SK-N-MC (cell line): ENCODE results near the gene OBSCN.

ENCODE experiments used
- EZH2 ChIP-seq: fragments of 200-600 bp; sonication (generic); IDR thresholded peaks from one replicate; pipeline ENCODE4 v1.6.1; 2017; ENCODE audit warnings: antibody characterized with exemption
- FOXP2 ChIP-seq: optimal IDR thresholded peaks from 2 replicates; pipeline ENCODE3; 2011; ENCODE audit warnings: mild to moderate bottlenecking, moderate library complexity; ENCODE audit not compliant: insufficient read depth; ENCODE audit errors: extremely low read length, control extremely low read depth
- POLR2AphosphoS5 ChIP-seq: IDR thresholded peaks from 2 replicates; pipeline ENCODE4 v1.6.1; 2012; ENCODE audit warnings: mild to moderate bottlenecking, low read depth, low read length, borderline replicate concordance

DNA sequence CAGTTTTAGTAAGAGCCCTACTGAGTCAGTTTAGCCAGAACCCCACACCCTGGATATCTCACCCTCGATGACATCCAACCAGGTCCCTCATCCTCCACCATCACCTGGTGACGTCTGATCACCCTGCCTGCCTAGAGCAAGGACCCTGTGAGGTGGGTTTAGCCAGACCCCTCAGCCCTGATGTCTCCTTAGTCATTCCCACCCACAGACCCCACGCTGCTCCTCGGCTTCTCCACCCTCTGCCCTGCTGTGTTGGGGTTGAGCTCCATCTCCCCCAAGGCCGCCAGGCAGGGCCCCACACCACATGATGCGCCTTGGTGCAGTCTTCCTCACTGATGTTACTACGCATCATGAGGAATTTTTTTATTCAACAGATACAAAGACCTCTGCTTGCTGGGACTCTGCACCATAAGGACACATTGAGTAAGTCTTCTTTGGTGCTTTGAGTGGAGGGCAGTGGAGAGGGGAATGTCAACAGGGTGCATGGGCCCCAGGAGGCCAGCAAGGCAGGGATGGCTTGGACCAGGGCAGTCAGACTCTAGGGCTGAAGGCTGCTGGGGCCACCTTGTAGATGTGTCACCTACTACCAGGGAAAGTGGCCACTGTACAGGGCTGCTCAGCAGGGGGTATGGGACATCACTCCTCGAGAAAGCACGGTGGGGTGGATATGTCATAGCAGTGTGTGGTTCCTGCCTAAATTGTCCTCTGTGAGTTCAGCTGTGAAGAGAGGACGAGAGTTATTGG lies 43.9 kb upstream of the OBSCN start:
- TF ChIP-seq EZH2 (no peak), POLR2AphosphoS5 (no peak), FOXP2 (no peak)
